ENCODE results near the gene PEAK1. TPM values are rescaled to one million over a fixed set of nuclear protein-coding genes. Genes with fewer than 3 reads are reported as not detected.

Gene PEAK1
- total and polyA plus RNA-seq, 2 experiments from 2014 or later: 7.8 to 34.1 TPM

- Histone ChIP-seq H4K20me1 (replicated peaks; ENCODE audit: insufficient read depth) (peaks cover 4% of the 10 kb centered on the region; the same call in 1 of the 2 replicates), H3K27me3 (ENCODE audit: insufficient read depth) (no peaks in the 10 kb centered on the region), H3K79me2 (replicated peaks; ENCODE audit: insufficient read depth) (peaks cover 65% of the 10 kb centered on the region), H3F3A (replicated peaks; ENCODE audit: low read depth) (no peaks in the 10 kb centered on the region), H3K4me3 (no peak overlapping the region), H3K4me2 (no peak overlapping the region), H3K36me3 (ENCODE audit: insufficient read depth) (no peaks in the 10 kb centered on the region), H2AFZ (no peak overlapping the region), H3K27ac (ENCODE audit: low read depth) (no peak overlapping the region), H3K4me1 (ENCODE audit: insufficient read depth) (peaks cover 7% of the 10 kb centered on the region; the same call in 1 of the 2 replicates), H3K9me2 (ENCODE audit: insufficient read depth) (no peaks in the 10 kb centered on the region)
- H3K4me3 Mint-ChIP-seq: no peak overlapping the region
- H3K36me3 Mint-ChIP-seq (ENCODE audit: low read depth): no peaks in the 10 kb centered on the region
- peaks cover 2% of the 10 kb centered on the region for H3K27me3 Mint-ChIP-seq (ENCODE audit: insufficient read depth, low read depth, poor library complexity)
- ATAC-seq (no peak), DNase-seq (ENCODE audit: low spot score) (no peak)
- H3K9me3 Mint-ChIP-seq: no peaks in the 10 kb centered on the region
- TF ChIP-seq JUNB (IDR thresholded peaks at IDR 0.05; ENCODE audit: unreplicated experiment): no peak
- no peak for TF ChIP-seq STAT1 (IDR thresholded peaks at IDR 0.05; ENCODE audit: unreplicated experiment)
- no peak for TF ChIP-seq NANOG (IDR thresholded peaks at IDR 0.05; ENCODE audit: borderline replicate concordance)
- no peak for TF ChIP-seq EZH2 (IDR thresholded peaks at IDR 0.05; ENCODE audit: low read depth, unreplicated experiment)
- TF ChIP-seq ZNF331 (CRISPR knock-in tag; IDR thresholded peaks at IDR 0.05; ENCODE audit: low read depth): no peak
- TF ChIP-seq POLR2AphosphoS5 (IDR thresholded peaks at IDR 0.05; ENCODE audit: low read depth): no peak
- no peak for TF ChIP-seq REST (IDR thresholded peaks at IDR 0.05; ENCODE audit: unreplicated experiment)
- TF ChIP-seq ZNF462 (CRISPR knock-in tag; IDR thresholded peaks at IDR 0.05): no peak
- no peak for TF ChIP-seq ETS1 (IDR thresholded peaks at IDR 0.05)
- no peak for TF ChIP-seq ZNF114 (CRISPR knock-in tag; IDR thresholded peaks at IDR 0.05)
- no peak for TF ChIP-seq CREB1 (CRISPR knock-in tag; IDR thresholded peaks at IDR 0.05; ENCODE audit: low read depth)
- TF ChIP-seq EZH2phosphoT487 (IDR thresholded peaks at IDR 0.05; ENCODE audit: unreplicated experiment): no peak
- no peak for TF ChIP-seq CTCF (conservative IDR thresholded peaks at IDR 0.05; ENCODE audit: low read depth in 2 of 2)
- H3K4me1 Mint-ChIP-seq: peaks cover 27% of the 10 kb centered on the region; the same call in 2 of the 3 replicates
- 0 out of 2 replicates have a peak overlapping the region, but pooled peaks have one; percentile 2 for H3K27ac Mint-ChIP-seq
Observed at GRCh38 chr15:77386626-77387025, 33.3 kb downstream of the PEAK1 start.
